ENCODE measurements around the gene P2RX1.
"Not testable (repeated sequence)": the region's sequence is repeated elsewhere in the genome, so short reads cannot be mapped to it uniquely, and the experiment has no call there.

Gene P2RX1

DNA sequence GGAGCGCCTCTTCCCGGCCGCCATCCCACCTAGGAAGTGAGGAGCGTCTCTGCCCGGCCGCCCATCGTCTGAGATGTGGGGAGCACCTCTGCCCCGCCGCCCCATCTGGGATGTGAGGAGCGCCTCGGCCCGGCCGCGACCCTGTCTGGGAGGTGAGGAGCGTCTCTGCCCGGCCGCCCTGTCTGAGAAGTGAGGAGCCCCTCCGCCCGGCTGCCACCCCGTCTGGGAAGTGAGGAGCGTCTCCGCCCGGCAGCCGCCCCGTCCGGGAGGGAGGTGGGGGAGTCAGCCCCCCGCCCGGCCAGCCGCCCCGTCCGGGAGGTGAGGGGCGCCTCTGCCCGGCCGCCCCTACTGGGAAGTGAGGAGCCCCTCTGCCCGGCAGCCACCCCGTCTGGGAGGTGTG, 62.1 kb downstream of the P2RX1 start:
- not testable (repeated sequence) for DNase-seq

DNA sequence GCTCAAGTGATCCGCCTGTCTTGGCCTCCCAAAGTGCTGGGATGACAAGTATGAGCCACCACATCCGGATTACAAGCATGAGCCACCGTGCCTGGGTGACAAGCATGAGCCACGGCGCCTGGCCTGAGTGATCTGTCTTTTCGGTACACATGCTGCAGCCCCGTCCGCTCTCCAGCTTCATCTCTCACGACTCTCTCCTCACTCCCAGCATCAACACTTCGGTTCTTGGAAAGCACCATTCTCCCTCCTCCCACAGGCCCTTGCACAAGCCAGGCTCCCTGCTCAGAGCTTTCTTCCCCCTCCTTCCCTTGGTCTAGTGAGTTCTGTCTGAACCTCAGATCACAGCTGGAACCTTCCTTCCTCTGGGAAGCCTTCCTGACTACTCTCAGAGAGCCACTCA, 63.7 kb downstream of the P2RX1 start:
- no peak for DNase-seq

DNA sequence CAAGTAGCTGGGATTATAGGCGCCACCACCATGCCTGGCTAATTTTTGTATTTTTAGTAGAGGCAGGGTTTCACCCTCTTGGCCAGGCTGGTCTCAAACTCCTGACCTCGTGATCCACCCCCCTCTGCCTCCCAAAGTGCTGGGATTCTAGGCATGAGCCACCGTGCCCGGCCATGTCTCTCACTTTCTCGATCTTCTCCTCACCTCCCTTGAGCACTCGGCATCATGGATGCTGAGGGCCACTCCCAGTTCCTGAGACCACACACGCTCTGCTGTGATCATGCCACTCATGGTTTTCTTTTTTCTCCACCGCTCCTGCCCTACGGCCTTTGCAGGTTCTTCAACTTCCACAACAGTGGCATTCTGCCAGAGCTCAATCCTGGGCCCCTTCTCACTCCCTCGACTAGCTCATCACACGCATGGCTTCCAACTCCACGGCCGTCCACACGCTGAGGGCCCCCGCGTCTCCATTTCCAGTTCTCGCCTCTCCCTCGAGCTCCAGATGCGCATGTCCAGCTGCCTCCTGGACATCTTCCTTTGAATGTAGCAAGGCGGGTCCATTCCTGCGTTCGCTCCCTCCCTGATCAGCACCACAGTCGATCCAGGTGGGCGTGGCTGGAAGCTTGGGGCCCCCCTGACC, 64.7 kb downstream of the P2RX1 start:
- no peak for DNase-seq

DNA sequence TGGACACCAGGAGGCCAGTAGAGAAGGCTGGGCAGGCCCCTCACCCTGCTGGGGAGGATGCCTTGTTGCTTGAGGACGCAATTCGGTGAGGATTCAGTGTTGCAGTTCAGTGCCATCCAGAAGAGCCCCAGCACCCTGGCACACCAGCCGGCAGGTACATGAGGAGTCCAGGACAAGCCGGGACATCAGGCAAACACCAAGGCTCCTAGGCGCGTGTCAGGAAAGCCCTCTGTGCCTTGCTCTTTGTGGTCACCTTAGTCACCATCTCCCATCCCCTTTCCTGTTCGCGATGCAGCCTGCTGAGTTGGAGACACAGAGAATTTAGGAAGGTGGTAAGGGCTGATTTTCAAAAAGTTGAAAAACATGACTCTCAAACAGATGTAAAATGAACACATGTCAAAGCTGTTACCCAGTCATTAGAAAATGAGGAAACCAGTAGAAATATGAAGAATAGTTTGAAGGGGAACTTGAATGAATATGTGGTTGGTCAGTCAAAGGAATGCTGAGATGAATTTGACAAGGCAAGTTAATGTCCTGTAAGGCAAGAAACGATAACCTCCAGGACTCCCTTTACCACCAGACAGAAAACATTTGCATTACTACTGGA, 67.9 kb downstream of the P2RX1 start:
- DNase-seq = no peak

DNA sequence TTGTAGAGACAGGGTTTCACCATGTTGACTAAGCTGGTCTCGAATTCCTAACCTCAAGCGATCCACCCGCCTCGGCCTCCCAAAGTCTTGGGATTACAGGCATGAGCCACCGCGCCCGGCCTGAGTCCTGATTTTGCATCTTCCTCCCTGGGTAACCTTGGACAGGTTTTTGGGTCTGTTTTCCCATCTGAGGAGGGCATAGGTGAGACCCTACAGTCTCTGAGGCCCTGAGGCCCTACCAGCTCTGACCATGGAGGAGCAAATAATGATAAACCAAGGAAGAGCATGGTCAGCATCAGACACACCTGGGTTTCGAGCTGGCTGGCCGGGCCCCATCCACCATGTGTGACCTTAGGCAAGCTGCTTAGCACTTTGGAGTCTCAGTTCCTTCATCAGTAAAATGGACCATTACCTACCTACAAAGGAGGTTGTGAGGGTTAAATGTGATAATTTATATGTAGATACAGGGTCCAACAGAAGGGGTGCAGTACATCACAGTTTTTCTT, 69.0 kb downstream of the P2RX1 start:
- DNase-seq = no peak

Measured in CD4-positive, alpha-beta T cell treated with Interleukin-4 for 1 hour (primary cell).